ENCODE measurements around the gene PDE8B. TPM values are rescaled to one million over a fixed set of nuclear protein-coding genes. Genes with fewer than 3 reads are reported as not detected.

PDE8B gene
- total and polyA plus RNA-seq, 2 experiments from 2014 or later: 0.45 to 0.91 TPM

DNA sequence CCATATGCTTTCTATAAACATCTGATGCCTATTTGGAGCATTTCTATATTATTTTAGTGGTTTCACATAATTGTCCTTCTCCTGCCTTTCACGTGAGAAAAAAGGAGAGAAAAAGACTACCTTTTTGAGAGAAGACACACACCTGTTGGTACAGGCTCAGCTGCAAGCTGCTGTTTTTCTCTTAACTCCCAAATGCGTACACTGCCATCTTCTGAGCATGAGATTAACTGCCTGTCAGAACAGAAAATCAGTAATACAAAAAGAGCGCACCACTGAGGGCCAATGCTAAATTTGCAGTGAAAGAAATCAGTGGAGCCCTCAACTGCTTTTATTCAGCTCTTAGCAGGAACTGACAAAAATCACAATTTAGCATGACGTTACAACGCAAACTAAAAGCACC lies 226.7 kb downstream of the PDE8B start:
- H3K9me2 ChIP-seq (ENCODE audit: insufficient read depth): no peaks in the 10 kb centered on the region
- no peaks in the 10 kb centered on the region for H3K27me3 ChIP-seq (ENCODE audit: insufficient read depth)
- H3K79me2 ChIP-seq (replicated peaks; ENCODE audit: insufficient read depth): no peaks in the 10 kb centered on the region
- Mint-ChIP-seq H3K36me3 (ENCODE audit: low read depth) (peaks cover 7% of the 10 kb centered on the region; the same call in 1 of the 3 replicates), H3K9me3 (no peaks in the 10 kb centered on the region), H3K4me1 (no peaks in the 10 kb centered on the region), H3K27ac (no peak overlapping the region), H3K27me3 (ENCODE audit: insufficient read depth, low read depth, poor library complexity) (peaks cover 2% of the 10 kb centered on the region), H3K4me3 (no peak overlapping the region)
- TF ChIP-seq, protein P1, sequence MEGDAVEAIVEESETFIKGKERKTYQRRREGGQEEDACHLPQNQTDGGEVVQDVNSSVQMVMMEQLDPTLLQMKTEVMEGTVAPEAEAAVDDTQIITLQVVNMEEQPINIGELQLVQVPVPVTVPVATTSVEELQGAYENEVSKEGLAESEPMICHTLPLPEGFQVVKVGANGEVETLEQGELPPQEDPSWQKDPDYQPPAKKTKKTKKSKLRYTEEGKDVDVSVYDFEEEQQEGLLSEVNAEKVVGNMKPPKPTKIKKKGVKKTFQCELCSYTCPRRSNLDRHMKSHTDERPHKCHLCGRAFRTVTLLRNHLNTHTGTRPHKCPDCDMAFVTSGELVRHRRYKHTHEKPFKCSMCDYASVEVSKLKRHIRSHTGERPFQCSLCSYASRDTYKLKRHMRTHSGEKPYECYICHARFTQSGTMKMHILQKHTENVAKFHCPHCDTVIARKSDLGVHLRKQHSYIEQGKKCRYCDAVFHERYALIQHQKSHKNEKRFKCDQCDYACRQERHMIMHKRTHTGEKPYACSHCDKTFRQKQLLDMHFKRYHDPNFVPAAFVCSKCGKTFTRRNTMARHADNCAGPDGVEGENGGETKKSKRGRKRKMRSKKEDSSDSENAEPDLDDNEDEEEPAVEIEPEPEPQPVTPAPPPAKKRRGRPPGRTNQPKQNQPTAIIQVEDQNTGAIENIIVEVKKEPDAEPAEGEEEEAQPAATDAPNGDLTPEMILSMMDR (conservative IDR thresholded peaks at IDR 0.05; ENCODE audit: low read depth in 2 of 2): peak; percentile 43 to 61
- no peak for TF ChIP-seq EZH2 (IDR thresholded peaks at IDR 0.05; ENCODE audit: low read depth, unreplicated experiment)
- H4K20me1 ChIP-seq (replicated peaks; ENCODE audit: insufficient read depth): no peaks in the 10 kb centered on the region
- ATAC-seq (peak; percentile 56; the same call in 2 of the 3 replicates), DNase-seq (ENCODE audit: low spot score) (peak; percentile 28)
- no peaks in the 10 kb centered on the region for H3K4me1 ChIP-seq (ENCODE audit: insufficient read depth)
- H3K4me2 ChIP-seq: no peak overlapping the region
- no peak overlapping the region for H3K4me3 ChIP-seq
- H2AFZ ChIP-seq: no peak overlapping the region
- H3K36me3 ChIP-seq (ENCODE audit: insufficient read depth): no peaks in the 10 kb centered on the region
- H3K27ac ChIP-seq (ENCODE audit: low read depth): no peak overlapping the region
- H3F3A ChIP-seq (replicated peaks; ENCODE audit: low read depth): no peaks in the 10 kb centered on the region

DNA sequence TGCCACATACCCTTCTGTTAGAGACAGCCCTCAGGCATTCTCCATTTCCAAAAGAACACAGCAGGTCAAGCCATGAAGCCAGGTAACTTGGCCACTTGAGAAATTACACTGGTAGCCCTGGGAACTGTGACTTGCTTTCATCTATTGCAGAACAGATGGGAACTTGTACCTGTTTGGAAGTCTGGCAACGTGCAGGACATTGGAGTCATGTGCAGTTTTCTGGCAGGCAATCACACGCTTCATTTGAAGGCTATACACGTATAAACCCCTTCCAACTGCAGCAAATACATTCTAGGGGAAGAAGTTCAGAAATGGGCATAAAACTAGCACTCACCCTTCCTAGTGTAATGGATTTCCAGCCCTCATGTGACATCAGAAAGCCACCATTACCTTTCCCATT lies 227.6 kb downstream of the PDE8B start:
- no peak for DNase-seq (ENCODE audit: low spot score)
- Mint-ChIP-seq H3K4me3 (no peak overlapping the region), H3K9me3 (no peaks in the 10 kb centered on the region), H3K4me1 (no peaks in the 10 kb centered on the region), H3K27me3 (ENCODE audit: insufficient read depth, low read depth, poor library complexity) (peaks cover 2% of the 10 kb centered on the region), H3K36me3 (ENCODE audit: low read depth) (peaks cover 5% of the 10 kb centered on the region; the same call in 1 of the 3 replicates), H3K27ac (no peak overlapping the region)
- Histone ChIP-seq H3K4me1 (ENCODE audit: insufficient read depth) (no peaks in the 10 kb centered on the region), H3F3A (replicated peaks; ENCODE audit: low read depth) (no peaks in the 10 kb centered on the region), H4K20me1 (replicated peaks; ENCODE audit: insufficient read depth) (no peaks in the 10 kb centered on the region), H3K79me2 (replicated peaks; ENCODE audit: insufficient read depth) (no peaks in the 10 kb centered on the region), H2AFZ (no peak overlapping the region), H3K36me3 (ENCODE audit: insufficient read depth) (no peaks in the 10 kb centered on the region), H3K4me2 (no peak overlapping the region), H3K4me3 (no peak overlapping the region), H3K27ac (ENCODE audit: low read depth) (no peak overlapping the region), H3K27me3 (ENCODE audit: insufficient read depth) (no peaks in the 10 kb centered on the region), H3K9me2 (ENCODE audit: insufficient read depth) (no peaks in the 10 kb centered on the region)
- TF ChIP-seq, protein P1 (conservative IDR thresholded peaks at IDR 0.05; ENCODE audit: low read depth in 2 of 2): no peak
- TF ChIP-seq ZNF462 (CRISPR knock-in tag; IDR thresholded peaks at IDR 0.05) (no peak), JUNB (IDR thresholded peaks at IDR 0.05; ENCODE audit: unreplicated experiment) (no peak), POLR2AphosphoS5 (IDR thresholded peaks at IDR 0.05; ENCODE audit: low read depth) (no peak)
- TF ChIP-seq, protein P2, sequence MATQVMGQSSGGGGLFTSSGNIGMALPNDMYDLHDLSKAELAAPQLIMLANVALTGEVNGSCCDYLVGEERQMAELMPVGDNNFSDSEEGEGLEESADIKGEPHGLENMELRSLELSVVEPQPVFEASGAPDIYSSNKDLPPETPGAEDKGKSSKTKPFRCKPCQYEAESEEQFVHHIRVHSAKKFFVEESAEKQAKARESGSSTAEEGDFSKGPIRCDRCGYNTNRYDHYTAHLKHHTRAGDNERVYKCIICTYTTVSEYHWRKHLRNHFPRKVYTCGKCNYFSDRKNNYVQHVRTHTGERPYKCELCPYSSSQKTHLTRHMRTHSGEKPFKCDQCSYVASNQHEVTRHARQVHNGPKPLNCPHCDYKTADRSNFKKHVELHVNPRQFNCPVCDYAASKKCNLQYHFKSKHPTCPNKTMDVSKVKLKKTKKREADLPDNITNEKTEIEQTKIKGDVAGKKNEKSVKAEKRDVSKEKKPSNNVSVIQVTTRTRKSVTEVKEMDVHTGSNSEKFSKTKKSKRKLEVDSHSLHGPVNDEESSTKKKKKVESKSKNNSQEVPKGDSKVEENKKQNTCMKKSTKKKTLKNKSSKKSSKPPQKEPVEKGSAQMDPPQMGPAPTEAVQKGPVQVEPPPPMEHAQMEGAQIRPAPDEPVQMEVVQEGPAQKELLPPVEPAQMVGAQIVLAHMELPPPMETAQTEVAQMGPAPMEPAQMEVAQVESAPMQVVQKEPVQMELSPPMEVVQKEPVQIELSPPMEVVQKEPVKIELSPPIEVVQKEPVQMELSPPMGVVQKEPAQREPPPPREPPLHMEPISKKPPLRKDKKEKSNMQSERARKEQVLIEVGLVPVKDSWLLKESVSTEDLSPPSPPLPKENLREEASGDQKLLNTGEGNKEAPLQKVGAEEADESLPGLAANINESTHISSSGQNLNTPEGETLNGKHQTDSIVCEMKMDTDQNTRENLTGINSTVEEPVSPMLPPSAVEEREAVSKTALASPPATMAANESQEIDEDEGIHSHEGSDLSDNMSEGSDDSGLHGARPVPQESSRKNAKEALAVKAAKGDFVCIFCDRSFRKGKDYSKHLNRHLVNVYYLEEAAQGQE (IDR thresholded peaks at IDR 0.05; ENCODE audit: unreplicated experiment): no peak
- no peak for ATAC-seq

Data from GM23338 (cell line).